Suprapubic skin (tissue), 4 donors: ENCODE measurements around the gene POLR1D. TPM values are rescaled to one million over a fixed set of nuclear protein-coding genes. Genes with fewer than 3 reads are reported as not detected.
"Not testable (repeated sequence)": the region's sequence is repeated elsewhere in the genome, so short reads cannot be mapped to it uniquely, and the experiment has no call there.

Experiments used
- DNase-seq, 2 donors: peaks; one replicate each; pipeline ENCODE4 v3.0.0-alpha.2; 2019; ENCODE audit warnings: low spot score in 2 of 2
- H3K27ac ChIP-seq: fragments of 200-600 bp; sonication (generic); one replicate; pipeline ENCODE4 v1.5.1; 2019
- H3K27me3 ChIP-seq: fragments of 200-600 bp; sonication (generic); one replicate; pipeline ENCODE4 v1.5.1; 2019
- H3K36me3 ChIP-seq: fragments of 200-600 bp; sonication (generic); one replicate; pipeline ENCODE4 v1.5.1; 2019
- H3K4me1 ChIP-seq: fragments of 200-600 bp; sonication (generic); one replicate; pipeline ENCODE4 v1.5.1; 2019
- H3K4me3 ChIP-seq: fragments of 200-600 bp; sonication (generic); one replicate; pipeline ENCODE4 v1.5.1; 2019; ENCODE audit warnings: mild to moderate bottlenecking
- H3K9me3 ChIP-seq: fragments of 200-600 bp; sonication (generic); one replicate; pipeline ENCODE4 v1.5.1; 2019
- EP300 ChIP-seq: sonication (generic); formaldehyde crosslinking; IDR thresholded peaks from one replicate; pipeline ENCODE4 v1.6.1; 2017; ENCODE audit warnings: antibody characterized with exemption
- POLR2A ChIP-seq, 2 donors: fragments of 450-650 bp; IDR thresholded peaks; one replicate each; pipeline ENCODE4 v1.6.1; 2017; ENCODE audit warnings: antibody characterized with exemption in 2 of 2, mild to moderate bottlenecking in 2 of 2, moderate library complexity in 2 of 2
- POLR2AphosphoS5 ChIP-seq, 3 donors: sonication (generic); formaldehyde crosslinking; IDR thresholded peaks; one replicate each; pipeline ENCODE4 v1.6.1; 2017; ENCODE audit warnings: antibody characterized with exemption in 3 of 3
- WGBS: methylation state at CpG from one replicate; pipeline ENCODE4 v1.1.5; 2018; 5-methylcytosine and 5-hydroxymethylcytosine counted together
- total RNA-seq, 4 donors: library from RNA; depleted of rRNA; stranded (reverse); fragments of >200 nt; gene quantifications; one replicate each; pipeline ENCODE4 v1.1.0, GENCODE V29; 2016
- TF ChIP-seq, protein P1 (sequence below), 2 donors: fragments of 200-600 bp in 1 of 2; fragments of 450-650 bp in 1 of 2; sonication (generic) in 1 of 2; IDR thresholded peaks; one replicate each; pipeline ENCODE4 v1.5.1; 2016 to 2019; ENCODE audit warnings: antibody characterized with exemption in 2 of 2, mild to moderate bottlenecking in 1 of 2, moderate library complexity in 1 of 2

POLR1D gene
- total RNA-seq, 4 donors from 2014 or later = 148 to 197 (median 177) TPM

DNA sequence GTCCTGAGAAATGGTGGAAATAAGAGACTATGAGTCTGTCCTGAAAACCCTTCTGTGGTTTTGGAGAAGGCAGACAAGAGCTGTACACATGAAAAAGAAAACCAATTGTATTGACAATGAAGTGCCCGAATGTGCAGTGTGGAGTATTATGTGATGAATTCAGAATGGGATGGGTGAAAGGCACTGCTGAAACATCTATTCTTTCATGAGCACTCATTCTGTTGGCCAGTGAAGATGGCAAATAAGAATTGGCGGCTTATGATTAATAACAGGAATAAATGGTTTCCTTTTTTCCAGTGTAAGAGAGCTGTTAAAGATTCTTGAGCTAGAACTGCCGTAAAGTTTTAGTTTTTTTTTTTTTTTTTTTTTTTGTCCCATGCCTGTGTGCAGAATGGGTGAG is 5.7 kb downstream of the POLR1D start:
- Histone ChIP-seq H3K36me3 (peaks cover 11% of the 10 kb centered on the region), H3K9me3 (no peaks in the 10 kb centered on the region), H3K27ac (no peak overlapping the region), H3K27me3 (no peaks in the 10 kb centered on the region), H3K4me1 (peaks cover 38% of the 10 kb centered on the region), H3K4me3 (no peak overlapping the region)
- DNase-seq = no peak
- WGBS = 82% methylated on average over 3 of the region's 3 CpGs
- TF ChIP-seq POLR2AphosphoS5 (IDR thresholded peaks at IDR 0.05) (no peak), POLR2A (IDR thresholded peaks at IDR 0.05) (no peak), EP300 (no peak)
- TF ChIP-seq, protein P1, sequence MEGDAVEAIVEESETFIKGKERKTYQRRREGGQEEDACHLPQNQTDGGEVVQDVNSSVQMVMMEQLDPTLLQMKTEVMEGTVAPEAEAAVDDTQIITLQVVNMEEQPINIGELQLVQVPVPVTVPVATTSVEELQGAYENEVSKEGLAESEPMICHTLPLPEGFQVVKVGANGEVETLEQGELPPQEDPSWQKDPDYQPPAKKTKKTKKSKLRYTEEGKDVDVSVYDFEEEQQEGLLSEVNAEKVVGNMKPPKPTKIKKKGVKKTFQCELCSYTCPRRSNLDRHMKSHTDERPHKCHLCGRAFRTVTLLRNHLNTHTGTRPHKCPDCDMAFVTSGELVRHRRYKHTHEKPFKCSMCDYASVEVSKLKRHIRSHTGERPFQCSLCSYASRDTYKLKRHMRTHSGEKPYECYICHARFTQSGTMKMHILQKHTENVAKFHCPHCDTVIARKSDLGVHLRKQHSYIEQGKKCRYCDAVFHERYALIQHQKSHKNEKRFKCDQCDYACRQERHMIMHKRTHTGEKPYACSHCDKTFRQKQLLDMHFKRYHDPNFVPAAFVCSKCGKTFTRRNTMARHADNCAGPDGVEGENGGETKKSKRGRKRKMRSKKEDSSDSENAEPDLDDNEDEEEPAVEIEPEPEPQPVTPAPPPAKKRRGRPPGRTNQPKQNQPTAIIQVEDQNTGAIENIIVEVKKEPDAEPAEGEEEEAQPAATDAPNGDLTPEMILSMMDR (IDR thresholded peaks at IDR 0.05) = no peak

DNA sequence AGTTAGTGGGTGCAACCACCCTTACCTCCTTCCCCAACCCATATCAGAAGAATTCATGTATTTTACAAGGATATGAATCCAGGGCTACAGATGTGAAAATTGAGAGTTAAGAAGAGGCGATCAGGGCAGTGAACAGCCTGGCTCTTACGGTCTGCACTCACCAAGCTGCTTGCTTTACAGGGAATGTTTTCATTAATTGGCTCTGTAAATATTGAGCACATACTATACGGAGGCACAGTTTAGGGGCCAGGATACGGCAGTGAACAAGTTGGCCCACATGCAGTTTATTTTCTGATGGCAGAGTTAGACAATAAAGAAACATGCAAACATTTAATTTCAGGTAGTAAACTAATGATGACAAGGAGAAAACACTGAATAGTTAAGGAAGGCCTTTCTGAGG is 6.4 kb downstream of the POLR1D start:
- Histone ChIP-seq H3K4me3 (no peak overlapping the region), H3K27ac (no peak overlapping the region), H3K27me3 (no peaks in the 10 kb centered on the region), H3K4me1 (peaks cover 33% of the 10 kb centered on the region), H3K36me3 (peaks cover 11% of the 10 kb centered on the region), H3K9me3 (no peaks in the 10 kb centered on the region)
- no peak for DNase-seq
- WGBS = 86% methylated on average over 4 of the region's 4 CpGs
- no peak for TF ChIP-seq EP300
- no peak for TF ChIP-seq POLR2A (IDR thresholded peaks at IDR 0.05)
- TF ChIP-seq, protein P1 (IDR thresholded peaks at IDR 0.05) = no peak
- TF ChIP-seq POLR2AphosphoS5 (IDR thresholded peaks at IDR 0.05) = no peak

DNA sequence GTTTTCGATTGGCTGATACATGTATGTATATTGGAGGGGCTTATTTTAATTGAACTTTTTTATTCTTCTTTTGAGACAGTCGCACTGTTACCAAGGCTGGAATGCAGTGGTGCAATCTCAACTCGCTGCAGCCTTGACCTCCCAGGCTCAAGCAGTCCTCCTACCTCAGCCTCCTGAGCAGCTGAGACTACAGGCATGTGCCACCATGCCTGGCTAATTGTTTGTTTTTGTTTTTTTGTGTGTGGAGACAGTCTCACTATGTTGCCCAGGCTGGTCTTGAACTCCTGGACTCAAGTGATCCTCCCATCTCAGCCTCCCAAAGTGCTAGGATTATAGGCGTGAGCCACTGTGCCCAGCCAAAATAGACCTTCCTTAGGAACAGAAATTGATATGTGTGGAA is 7.1 kb downstream of the POLR1D start:
- WGBS = 97% methylated on average over 4 of the region's 4 CpGs
- H3K27me3 ChIP-seq, H3K9me3 ChIP-seq, DNase-seq, H3K4me3 ChIP-seq, H3K27ac ChIP-seq: not testable (repeated sequence)
- Histone ChIP-seq H3K4me1 (peaks cover 33% of the 10 kb centered on the region), H3K36me3 (peaks cover 11% of the 10 kb centered on the region)

DNA sequence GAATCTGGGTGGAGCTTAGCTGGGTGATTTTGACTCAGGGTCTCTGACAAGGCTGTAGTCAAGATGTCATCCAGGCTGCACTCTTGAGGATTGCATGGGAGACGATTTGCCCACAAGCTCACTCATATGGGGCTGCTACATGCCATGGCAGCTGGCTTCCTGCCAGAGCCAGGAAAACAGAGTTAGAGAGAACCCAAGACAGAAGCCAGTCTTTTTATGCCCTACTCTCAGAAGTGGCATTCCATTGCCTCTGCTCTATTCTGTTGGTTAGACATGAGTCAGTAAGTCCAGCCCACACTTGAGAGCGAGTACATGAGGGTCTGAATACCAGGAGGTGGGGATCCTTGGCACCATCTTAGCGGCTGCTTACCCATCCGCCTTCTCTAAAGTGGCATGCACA is 9.5 kb downstream of the POLR1D start:
- Histone ChIP-seq H3K4me3 (no peak overlapping the region), H3K27me3 (no peaks in the 10 kb centered on the region), H3K9me3 (no peaks in the 10 kb centered on the region), H3K27ac (no peak overlapping the region), H3K36me3 (peaks cover 5% of the 10 kb centered on the region), H3K4me1 (peaks cover 32% of the 10 kb centered on the region)
- TF ChIP-seq, protein P1 (IDR thresholded peaks at IDR 0.05) = no peak
- no peak for TF ChIP-seq POLR2AphosphoS5 (IDR thresholded peaks at IDR 0.05)
- TF ChIP-seq EP300 = no peak
- no peak for TF ChIP-seq POLR2A (IDR thresholded peaks at IDR 0.05)
- DNase-seq = no peak
- 89% methylated on average over 4 of the region's 4 CpGs for WGBS

DNA sequence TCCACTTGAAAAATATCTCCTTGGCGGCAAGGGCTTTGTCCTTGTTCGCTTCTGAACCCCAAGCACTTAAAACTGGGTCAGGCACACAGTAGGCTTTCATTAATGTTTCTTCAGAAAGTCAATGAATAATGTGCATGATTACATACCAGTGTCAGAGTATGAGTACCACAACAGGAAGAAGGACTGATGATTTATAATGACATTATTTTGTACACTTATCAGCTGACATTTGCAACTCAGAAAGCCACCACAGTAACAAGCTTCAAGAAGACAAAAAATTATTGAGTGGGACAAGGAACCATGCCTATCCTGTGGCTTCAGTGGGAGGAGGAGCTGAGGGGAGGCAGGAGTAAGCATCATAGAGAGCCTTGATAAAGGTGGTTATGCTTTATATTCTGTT is 10.0 kb downstream of the POLR1D start:
- peaks cover 31% of the 10 kb centered on the region for H3K4me1 ChIP-seq
- WGBS = 72% methylated on average over 2 of the region's 2 CpGs

More for the DNA sequence above, 10.0 kb downstream of the POLR1D start:
- no peak for DNase-seq
- no peaks in the 10 kb centered on the region for H3K9me3 ChIP-seq
- H3K27me3 ChIP-seq = no peaks in the 10 kb centered on the region
- no peak overlapping the region for H3K4me3 ChIP-seq
- H3K36me3 ChIP-seq = peaks cover under 1% of the 10 kb centered on the region
- no peak overlapping the region for H3K27ac ChIP-seq
- no peak for TF ChIP-seq EP300
- no peak for TF ChIP-seq POLR2A (IDR thresholded peaks at IDR 0.05)
- TF ChIP-seq POLR2AphosphoS5 (IDR thresholded peaks at IDR 0.05) = no peak
- TF ChIP-seq, protein P1 (IDR thresholded peaks at IDR 0.05) = no peak
